NCI-H2196 treated with DMSO at 0.1 percent for 48 hours (cell line): ENCODE data around the gene ADCY7.
"Not testable (repeated sequence)": the region's sequence is repeated elsewhere in the genome, so short reads cannot be mapped to it uniquely, and the experiment has no call there.

Experiments
- DNase-seq: peaks from one replicate; lab custom pipeline; 2025; ENCODE audit not compliant: unreplicated experiment; lab: John Stamatoyannopoulos, UW

The ADCY7 gene

DNA sequence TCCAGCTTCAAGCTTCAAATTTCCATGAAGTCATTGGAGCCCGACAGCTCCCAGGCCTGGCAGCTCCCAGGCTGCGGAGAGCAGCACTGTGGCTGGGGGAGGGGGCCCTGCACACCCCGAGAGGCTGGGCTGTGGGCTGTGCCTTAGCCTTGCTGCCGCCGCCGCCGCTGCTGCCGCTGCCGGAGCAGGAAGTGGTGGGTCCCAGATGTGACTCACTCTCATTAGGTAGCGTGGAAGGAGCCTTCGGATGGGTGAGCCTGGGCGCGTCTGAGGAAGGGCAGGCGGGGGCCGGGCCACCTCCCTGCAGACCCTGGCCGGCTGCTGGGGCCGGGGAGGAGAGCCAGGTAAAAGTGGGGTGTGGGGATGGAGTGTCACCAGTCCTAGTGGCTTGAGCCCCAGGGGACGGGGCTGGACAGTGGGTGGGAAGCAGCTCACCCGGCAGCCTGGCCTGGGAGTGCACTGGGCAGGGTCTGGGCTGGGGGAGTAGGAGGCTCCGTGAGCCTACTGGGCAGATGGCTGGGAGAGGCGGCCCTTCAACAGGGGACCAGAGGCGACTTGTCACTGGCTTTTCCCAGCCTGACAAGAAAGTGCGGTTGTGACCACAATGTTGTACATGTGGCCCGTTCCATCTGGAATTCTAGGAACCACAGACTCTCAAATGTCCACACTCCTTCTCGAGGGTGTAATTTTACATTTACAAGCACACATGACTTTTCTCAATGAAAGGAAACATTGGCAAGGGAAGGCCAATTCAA is at the start of gene ADCY7:
TSS of gene ADCY7 (plus strand) at position 215 of the 755 bp plus-strand sequence. CDS start 21,629 bp downstream, outside the sequence.
- DNase-seq: no peak

DNA sequence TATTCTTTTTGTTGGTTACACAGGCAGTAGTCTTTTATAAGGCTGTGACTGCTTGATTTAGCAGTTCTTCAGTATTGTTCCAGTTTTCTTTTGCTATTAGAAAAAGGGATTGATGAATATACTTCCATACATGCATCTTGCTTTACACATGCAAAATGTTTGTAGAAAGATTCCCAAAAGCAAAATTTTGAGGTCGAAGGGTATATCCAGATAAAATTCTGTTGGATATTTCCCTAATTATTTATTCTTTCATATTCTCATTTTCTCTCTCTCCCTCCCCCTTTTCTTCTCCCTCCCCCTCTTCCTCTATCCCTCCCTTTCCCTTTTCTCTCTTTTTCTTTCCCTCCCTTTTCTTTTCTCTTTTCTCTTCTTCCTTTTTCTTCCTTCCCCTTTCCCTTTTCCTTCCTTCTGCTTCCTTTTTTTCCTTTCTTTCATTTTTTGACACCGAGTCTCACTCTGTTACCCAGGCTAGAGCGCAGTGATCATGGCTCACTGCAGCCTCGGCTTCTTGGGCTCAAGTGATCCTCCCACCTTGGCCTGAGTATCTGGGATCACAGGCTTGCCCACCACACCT is 46.9 kb upstream of the ADCY7 start:
- DNase-seq: no peak

- DNase-seq: no peak
Measured at GRCh38 chr16:50224286-50224685, 42.1 kb upstream of the ADCY7 start.

- DNase-seq: no peak
Measured at GRCh38 chr16:50227120-50227519, 39.2 kb upstream of the ADCY7 start.

DNA sequence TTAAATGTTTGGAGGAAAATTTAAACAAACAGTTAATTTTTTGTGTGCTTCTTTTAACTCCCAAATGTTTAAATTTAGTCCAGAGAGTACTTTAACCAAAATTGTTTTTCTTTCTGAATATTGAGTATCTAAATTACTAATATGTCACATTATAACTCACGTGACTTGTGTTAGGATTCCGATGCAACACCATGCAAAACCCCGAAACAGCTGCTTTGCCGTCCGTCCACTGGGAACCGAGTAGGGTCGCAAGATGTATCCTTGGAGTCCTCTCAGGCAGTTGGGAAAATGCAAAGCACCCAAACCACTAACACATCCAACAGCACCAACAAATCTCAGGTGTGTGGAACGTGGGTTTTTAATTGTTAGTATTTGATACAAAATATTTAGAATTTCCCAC is 38.7 kb upstream of the ADCY7 start:
- no peak for DNase-seq

GRCh38 chr16:50228364-50228868 is 37.9 kb upstream of the ADCY7 start:
- no peak for DNase-seq

DNA sequence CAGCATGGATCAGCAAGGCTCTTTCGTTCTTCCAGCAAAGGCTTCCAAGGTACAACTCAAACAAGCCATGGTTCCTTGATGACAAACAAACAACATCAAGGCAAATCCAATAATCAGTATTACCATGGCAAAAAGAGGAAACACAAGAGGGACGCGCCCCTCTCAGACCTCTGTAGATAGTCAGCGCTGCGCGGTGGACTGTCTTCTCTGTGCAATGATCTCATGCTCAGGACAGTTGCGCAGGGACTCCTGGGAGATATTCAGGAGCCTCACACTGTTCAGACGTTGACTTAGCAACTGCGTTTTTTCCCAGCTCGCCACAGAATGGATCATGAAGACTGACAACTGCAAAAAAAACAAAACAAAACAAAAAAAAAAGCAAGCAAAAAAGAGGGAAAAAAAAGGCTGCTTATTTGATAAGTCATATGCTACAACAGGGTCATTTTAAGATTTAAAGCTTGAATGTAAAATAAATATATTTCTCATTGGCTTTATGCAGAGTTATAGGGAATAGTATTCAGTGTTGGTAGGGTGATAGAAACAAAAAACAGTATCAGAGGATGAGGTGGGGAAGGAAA is 37.1 kb upstream of the ADCY7 start:
- no peak for DNase-seq

- DNase-seq: no peak
Measured at GRCh38 chr16:50234771-50235556, 31.4 kb upstream of the ADCY7 start.

DNA sequence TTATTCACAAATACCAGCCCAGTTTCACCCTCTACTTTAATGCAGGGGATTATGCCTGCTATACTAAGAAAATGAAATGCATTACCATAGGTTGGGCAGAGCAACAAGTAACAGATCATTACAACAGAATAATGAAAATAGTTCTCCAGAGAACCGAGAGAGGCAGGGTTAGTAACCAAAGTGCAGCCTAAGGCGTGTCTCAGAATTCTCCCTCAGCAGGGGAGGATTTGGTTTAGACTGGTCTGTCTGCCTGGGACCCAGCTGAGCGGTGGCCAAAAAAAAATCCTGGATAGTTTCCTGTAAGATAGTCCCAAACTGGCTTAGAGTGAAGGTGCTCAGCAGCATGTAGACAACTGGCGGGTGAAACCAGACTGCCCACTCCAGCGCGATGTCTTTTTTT is 30.8 kb upstream of the ADCY7 start:
- DNase-seq: no peak

GRCh38 chr16:50238314-50238713 is 28.0 kb upstream of the ADCY7 start:
- DNase-seq: no peak

GRCh38 chr16:50238868-50239301 is 27.5 kb upstream of the ADCY7 start:
- no peak for DNase-seq

GRCh38 chr16:50243024-50243423 is 23.3 kb upstream of the ADCY7 start:
- not testable (repeated sequence) for DNase-seq

DNA sequence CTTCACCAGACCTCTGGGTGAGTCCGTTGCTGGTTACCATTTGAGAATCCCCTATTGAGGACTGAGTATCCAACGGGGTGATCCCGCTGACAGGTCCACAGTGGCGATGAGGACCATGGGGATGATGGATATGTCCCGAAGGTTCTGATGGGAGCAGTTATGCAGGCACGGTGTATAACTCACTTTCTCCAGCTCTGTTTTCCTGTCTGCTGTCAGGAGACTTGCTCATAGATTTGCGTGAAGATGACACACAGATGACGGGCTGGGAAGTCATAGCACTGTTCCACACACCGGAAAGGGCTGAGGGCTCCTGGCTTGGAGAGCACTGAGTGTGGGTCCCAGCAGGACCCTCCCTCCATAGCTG is 22.2 kb upstream of the ADCY7 start:
- DNase-seq: no peak

DNA sequence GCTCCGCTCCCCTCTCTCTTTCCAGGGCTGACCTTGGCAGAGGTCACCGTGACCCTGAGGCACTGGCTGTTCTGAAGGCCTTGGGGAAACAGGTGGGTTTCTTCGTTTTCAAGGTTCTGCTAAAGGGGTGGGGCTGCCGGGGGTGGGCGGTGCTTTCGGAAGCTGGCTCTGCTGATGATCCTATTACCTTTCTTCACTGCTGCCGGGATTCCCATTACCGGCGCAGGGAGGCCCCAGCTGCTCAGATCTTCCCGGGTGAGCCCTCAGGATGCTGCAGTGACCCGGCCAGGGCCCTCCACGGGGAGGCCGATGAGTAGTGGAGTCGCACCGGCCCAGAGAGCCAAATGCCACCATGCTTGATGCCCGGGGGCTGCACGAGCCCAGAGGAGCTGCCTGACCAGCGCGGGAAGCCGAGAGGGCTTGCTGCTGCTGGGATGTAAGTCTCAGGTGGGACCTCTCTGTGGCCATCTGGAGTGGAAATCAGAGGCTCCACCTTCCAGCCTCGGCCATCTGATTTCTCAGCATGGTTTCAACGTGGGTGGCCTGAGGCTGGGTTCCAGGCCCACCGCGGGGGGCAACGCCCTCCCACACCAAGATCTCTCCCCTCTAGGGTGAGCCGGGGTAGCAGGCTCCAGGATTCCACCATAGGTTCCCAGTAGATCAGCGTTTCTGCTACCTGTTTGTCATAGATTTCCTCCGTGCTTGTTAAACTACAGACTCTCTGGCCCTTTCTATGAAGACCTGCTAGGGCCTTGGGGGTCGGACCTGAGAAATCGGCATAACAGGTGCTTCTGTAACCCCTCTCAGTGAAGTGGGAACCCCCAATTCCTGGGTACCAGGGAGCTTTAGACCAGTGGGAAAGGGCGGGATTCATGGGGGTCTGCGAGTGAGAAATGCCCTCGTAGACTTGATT is 21.6 kb upstream of the ADCY7 start:
- DNase-seq: no peak

- no peak for DNase-seq
Measured at GRCh38 chr16:50245417-50246298, 20.7 kb upstream of the ADCY7 start.

- DNase-seq: no peak
Measured at GRCh38 chr16:50246299-50247122, 19.8 kb upstream of the ADCY7 start.

GRCh38 chr16:50247123-50247905 is 19.0 kb upstream of the ADCY7 start:
- DNase-seq: no peak
